ENCODE results near the gene SPEM3. TPM values are rescaled to one million over a fixed set of nuclear protein-coding genes. Genes with fewer than 3 reads are reported as not detected.

The SPEM3 gene
- total RNA-seq, 1 donor from 2014 or later: not detected

DNA sequence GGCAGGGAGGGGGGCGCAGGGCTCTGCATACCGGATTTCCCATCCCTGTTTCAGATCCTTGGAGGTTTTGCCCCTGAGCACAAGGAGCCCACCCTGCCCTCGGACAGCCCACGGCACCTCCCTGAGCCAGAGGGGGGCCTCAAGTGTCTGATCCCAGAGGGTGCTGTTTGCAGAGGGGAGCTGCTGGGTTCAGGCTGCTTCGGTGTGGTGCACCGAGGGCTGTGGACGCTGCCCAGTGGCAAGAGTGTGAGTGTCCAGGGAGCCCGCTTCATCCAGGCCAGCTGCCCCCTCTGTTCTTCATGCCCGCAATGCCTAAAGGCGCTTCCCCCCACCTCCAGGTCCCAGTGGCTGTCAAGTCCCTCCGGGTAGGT, 45.3 kb upstream of the SPEM3 start:
- TF ChIP-seq, protein P1, sequence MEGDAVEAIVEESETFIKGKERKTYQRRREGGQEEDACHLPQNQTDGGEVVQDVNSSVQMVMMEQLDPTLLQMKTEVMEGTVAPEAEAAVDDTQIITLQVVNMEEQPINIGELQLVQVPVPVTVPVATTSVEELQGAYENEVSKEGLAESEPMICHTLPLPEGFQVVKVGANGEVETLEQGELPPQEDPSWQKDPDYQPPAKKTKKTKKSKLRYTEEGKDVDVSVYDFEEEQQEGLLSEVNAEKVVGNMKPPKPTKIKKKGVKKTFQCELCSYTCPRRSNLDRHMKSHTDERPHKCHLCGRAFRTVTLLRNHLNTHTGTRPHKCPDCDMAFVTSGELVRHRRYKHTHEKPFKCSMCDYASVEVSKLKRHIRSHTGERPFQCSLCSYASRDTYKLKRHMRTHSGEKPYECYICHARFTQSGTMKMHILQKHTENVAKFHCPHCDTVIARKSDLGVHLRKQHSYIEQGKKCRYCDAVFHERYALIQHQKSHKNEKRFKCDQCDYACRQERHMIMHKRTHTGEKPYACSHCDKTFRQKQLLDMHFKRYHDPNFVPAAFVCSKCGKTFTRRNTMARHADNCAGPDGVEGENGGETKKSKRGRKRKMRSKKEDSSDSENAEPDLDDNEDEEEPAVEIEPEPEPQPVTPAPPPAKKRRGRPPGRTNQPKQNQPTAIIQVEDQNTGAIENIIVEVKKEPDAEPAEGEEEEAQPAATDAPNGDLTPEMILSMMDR (IDR thresholded peaks at IDR 0.05): no peak
- H3K4me1 Mint-ChIP-seq (ENCODE audit: unreplicated experiment): peaks cover 10% of the 10 kb centered on the region
- no peak for DNase-seq (ENCODE audit: extremely low spot score, unreplicated experiment)
- H3K27me3 Mint-ChIP-seq (ENCODE audit: unreplicated experiment): peaks cover 37% of the 10 kb centered on the region
- H3K27ac Mint-ChIP-seq (ENCODE audit: unreplicated experiment): no peak overlapping the region
- peaks cover 7% of the 10 kb centered on the region for H3K36me3 Mint-ChIP-seq (ENCODE audit: unreplicated experiment)
- no peak overlapping the region for H3K4me3 Mint-ChIP-seq (ENCODE audit: unreplicated experiment)
- H3K9me3 Mint-ChIP-seq (ENCODE audit: unreplicated experiment): peaks cover 7% of the 10 kb centered on the region

DNA sequence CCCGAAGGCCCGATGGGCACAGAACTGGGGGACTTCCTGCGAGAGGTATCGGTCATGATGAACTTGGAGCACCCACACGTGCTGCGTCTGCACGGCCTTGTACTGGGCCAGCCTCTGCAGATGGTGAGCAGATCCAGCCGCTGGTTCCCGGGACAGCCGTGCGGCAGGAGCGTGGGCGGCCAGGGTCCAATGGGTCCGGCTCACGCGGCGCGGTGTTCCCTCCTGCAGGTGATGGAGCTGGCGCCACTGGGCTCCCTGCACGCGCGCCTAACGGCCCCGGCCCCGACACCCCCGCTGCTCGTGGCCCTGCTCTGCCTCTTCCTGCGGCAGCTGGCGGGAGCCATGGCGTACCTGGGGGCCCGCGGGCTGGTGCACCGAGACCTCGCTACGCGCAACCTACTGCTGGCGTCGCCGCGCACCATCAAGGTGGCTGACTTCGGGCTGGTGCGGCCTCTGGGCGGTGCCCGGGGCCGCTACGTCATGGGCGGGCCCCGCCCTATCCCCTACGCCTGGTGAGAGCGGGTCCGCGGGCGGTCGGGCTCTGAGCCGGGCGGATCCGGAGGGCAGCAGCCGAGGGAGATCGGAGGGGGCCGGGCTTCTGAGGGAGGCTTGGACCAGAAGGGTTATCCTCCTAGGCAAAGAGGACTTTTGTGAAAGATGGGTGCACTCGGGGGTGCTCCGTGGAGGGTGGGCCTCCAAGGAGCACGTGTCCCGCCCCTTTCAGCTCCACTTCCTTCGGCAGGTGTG, 44.7 kb upstream of the SPEM3 start:
- H3K9me3 Mint-ChIP-seq (ENCODE audit: unreplicated experiment): peaks cover 7% of the 10 kb centered on the region
- no peak overlapping the region for H3K27ac Mint-ChIP-seq (ENCODE audit: unreplicated experiment)
- DNase-seq (ENCODE audit: extremely low spot score, unreplicated experiment): no peak
- H3K4me1 Mint-ChIP-seq (ENCODE audit: unreplicated experiment): peaks cover 10% of the 10 kb centered on the region
- TF ChIP-seq, protein P1 (IDR thresholded peaks at IDR 0.05): no peak
- H3K27me3 Mint-ChIP-seq (ENCODE audit: unreplicated experiment): peaks cover 37% of the 10 kb centered on the region
- H3K4me3 Mint-ChIP-seq (ENCODE audit: unreplicated experiment): peak overlapping the region; percentile 57
- H3K36me3 Mint-ChIP-seq (ENCODE audit: unreplicated experiment): peaks cover 7% of the 10 kb centered on the region

DNA sequence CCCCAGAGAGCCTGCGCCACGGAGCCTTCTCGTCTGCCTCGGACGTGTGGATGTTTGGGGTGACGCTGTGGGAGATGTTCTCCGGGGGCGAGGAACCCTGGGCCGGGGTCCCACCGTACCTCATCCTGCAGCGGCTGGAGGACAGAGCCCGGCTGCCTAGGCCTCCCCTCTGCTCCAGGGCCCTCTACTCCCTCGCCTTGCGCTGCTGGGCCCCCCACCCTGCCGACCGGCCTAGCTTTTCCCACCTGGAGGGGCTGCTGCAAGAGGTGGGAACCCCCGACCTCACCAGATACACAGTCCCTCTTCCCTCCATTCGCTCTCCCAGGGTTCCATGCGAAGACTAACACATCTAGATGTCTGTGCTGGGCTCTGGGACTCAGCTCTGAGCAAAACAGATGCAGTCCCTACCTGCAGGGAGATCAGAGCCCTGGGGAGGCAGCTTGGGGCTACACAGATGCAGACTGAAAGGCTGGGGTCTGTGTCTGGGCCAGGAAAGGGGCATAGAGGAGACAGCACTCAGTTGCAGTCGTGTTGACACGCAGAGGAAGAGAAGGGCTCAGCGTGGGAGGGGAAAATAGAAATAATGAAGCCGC, 44.1 kb upstream of the SPEM3 start:
- peaks cover 10% of the 10 kb centered on the region for H3K4me1 Mint-ChIP-seq (ENCODE audit: unreplicated experiment)
- peaks cover 7% of the 10 kb centered on the region for H3K36me3 Mint-ChIP-seq (ENCODE audit: unreplicated experiment)
- no peak for DNase-seq (ENCODE audit: extremely low spot score, unreplicated experiment)
- H3K27me3 Mint-ChIP-seq (ENCODE audit: unreplicated experiment): peaks cover 31% of the 10 kb centered on the region
- H3K9me3 Mint-ChIP-seq (ENCODE audit: unreplicated experiment): peaks cover under 1% of the 10 kb centered on the region
- H3K4me3 Mint-ChIP-seq (ENCODE audit: unreplicated experiment): peak overlapping the region; percentile 57
- TF ChIP-seq, protein P1 (IDR thresholded peaks at IDR 0.05): no peak
- no peak overlapping the region for H3K27ac Mint-ChIP-seq (ENCODE audit: unreplicated experiment)

DNA sequence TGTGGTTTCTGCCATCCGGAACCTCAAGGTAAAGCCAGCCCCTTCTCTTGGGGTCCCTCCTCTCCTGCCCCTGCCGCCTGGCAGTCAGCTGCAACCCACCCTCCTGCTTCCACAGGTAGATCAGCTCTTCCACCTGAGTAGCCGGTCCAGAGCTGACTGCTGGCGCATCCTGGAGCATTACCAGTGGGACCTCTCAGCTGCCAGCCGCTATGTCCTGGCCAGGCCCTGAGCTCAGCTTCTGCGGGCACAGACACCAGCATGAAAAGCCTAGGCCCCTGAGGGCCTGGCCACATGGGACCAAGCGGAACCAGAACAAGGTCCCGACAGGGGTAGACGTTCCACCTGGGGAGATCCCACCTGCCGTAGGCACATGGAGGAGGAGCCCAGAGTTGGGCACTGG, 39.8 kb upstream of the SPEM3 start:
- H3K4me3 Mint-ChIP-seq (ENCODE audit: unreplicated experiment): no peak overlapping the region
- no peak for DNase-seq (ENCODE audit: extremely low spot score, unreplicated experiment)
- peaks cover 3% of the 10 kb centered on the region for H3K4me1 Mint-ChIP-seq (ENCODE audit: unreplicated experiment)
- no peaks in the 10 kb centered on the region for H3K27me3 Mint-ChIP-seq (ENCODE audit: unreplicated experiment)
- H3K36me3 Mint-ChIP-seq (ENCODE audit: unreplicated experiment): peaks cover 13% of the 10 kb centered on the region
- no peaks in the 10 kb centered on the region for H3K9me3 Mint-ChIP-seq (ENCODE audit: unreplicated experiment)
- H3K27ac Mint-ChIP-seq (ENCODE audit: unreplicated experiment): no peak overlapping the region
- TF ChIP-seq, protein P1 (IDR thresholded peaks at IDR 0.05): no peak
